Measurements from ENCODE around the gene CORIN. TPM values are rescaled to one million over a fixed set of nuclear protein-coding genes. Genes with fewer than 3 reads are reported as not detected.

The CORIN gene
- total and polyA plus RNA-seq, 2 of the 13 experiments (the other 11 are each of a cell fraction or from before 2014, with no cell fraction given): 0.84 to 1.2 TPM

DNA sequence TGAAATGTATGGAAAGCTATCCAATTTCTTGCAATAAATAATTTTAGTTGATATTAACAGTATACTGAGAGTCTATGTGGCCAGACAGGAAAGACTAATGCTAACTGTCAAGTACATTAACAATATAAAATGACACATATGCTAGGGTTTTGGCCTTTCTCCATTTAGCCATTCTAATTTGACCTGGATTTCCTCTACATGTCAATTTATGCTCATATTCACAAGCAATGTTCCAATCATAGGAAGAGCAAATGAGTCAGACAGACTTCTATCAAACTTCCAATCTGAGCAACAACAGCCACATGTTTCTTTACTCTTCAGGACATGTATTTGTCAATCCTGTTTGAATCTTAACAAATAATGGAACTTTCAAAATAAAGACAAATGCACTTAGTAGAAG lies 53.6 kb downstream of the CORIN start (continued):
- TF ChIP-seq, protein P1, sequence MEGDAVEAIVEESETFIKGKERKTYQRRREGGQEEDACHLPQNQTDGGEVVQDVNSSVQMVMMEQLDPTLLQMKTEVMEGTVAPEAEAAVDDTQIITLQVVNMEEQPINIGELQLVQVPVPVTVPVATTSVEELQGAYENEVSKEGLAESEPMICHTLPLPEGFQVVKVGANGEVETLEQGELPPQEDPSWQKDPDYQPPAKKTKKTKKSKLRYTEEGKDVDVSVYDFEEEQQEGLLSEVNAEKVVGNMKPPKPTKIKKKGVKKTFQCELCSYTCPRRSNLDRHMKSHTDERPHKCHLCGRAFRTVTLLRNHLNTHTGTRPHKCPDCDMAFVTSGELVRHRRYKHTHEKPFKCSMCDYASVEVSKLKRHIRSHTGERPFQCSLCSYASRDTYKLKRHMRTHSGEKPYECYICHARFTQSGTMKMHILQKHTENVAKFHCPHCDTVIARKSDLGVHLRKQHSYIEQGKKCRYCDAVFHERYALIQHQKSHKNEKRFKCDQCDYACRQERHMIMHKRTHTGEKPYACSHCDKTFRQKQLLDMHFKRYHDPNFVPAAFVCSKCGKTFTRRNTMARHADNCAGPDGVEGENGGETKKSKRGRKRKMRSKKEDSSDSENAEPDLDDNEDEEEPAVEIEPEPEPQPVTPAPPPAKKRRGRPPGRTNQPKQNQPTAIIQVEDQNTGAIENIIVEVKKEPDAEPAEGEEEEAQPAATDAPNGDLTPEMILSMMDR (CRISPR knock-in tag; IDR thresholded peaks at IDR 0.05): no peak

DNA sequence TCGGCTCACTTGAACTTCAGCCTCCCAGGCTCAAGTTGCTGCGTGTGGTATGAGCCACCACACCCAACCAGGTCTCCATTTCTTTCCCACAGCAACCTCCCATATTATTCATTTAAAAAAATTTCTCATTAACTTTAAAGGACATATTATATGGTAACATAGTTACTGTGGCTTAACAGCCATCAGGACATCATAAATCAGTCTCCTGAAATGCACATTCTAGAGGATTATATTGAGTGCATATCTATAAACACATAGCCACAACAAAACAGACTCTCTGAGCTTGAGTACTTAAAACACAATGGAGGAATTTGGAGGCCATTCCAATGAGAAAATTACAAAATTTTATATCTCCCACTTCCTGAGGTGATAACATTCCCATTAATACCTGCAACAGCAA lies 61.5 kb downstream of the CORIN start:
- Histone ChIP-seq H3K4me2 (ENCODE audit: low read depth, low read length) (no peak overlapping the region), H3K36me3 (replicated peaks in 1 of 2; ENCODE audit: control insufficient read depth in 1 of 2, insufficient read depth in 2 of 2, low read length in 2 of 2) (no peaks in the 10 kb centered on the region), H3K9ac (ENCODE audit: insufficient read depth, low read depth, low read length) (no peak overlapping the region), H3K9me3 (ENCODE audit: low read length) (no peaks in the 10 kb centered on the region), H3K27me3 (ENCODE audit: control insufficient read depth in 1 of 2, insufficient read depth in 2 of 2, low read length in 2 of 2) (no peaks in the 10 kb centered on the region), H3K27ac (ENCODE audit: extremely low read length, insufficient read depth, low read length) (no peak overlapping the region), H3K79me2 (ENCODE audit: insufficient read depth, low read length) (no peaks in the 10 kb centered on the region), H2AFZ (ENCODE audit: low read length) (no peak overlapping the region), H4K20me1 (ENCODE audit: insufficient read depth, low read length) (no peaks in the 10 kb centered on the region), H3K4me3 (replicated peaks in 1 of 3; ENCODE audit: insufficient read depth in 1 of 3, low read depth in 2 of 3, low read length in 3 of 3) (no peak overlapping the region), H3K4me1 (ENCODE audit: insufficient read depth, low read length) (no peaks in the 10 kb centered on the region)
- in situ Hi-C loops (cut with HindIII; ENCODE audit: extremely low pct_ligation_motif_present, low pct_unique_long_range_greater_than_20kb) (no loop called here), intact Hi-C loops (cut with micrococcal nuclease; ENCODE audit: unreplicated experiment) (no loop called here)
- ATAC-seq: no peak
- ChIA-PET POLR2A (no interaction called here), CTCF (ENCODE audit: low intra/inter-chr PET ratio, low total read pairs) (no interaction called here)
- WGBS (ENCODE audit: low lambda C conversion rate): 84% methylated on average over 2 of the region's 2 CpGs
- FAIRE-seq: no peak
- TF ChIP-seq SNRNP70 (IDR thresholded peaks at IDR 0.05; ENCODE audit: low read depth, low read length) (no peak), ZSCAN9 (CRISPR knock-in tag; IDR thresholded peaks at IDR 0.05; ENCODE audit: borderline replicate concordance) (no peak), NR3C1 (CRISPR knock-in tag; IDR thresholded peaks at IDR 0.05) (no peak), PPARG (CRISPR knock-in tag; conservative IDR thresholded peaks at IDR 0.05) (no peak), HES4 (CRISPR knock-in tag; IDR thresholded peaks at IDR 0.05; ENCODE audit: borderline replicate concordance) (no peak)
- TF ChIP-seq, protein P2, sequence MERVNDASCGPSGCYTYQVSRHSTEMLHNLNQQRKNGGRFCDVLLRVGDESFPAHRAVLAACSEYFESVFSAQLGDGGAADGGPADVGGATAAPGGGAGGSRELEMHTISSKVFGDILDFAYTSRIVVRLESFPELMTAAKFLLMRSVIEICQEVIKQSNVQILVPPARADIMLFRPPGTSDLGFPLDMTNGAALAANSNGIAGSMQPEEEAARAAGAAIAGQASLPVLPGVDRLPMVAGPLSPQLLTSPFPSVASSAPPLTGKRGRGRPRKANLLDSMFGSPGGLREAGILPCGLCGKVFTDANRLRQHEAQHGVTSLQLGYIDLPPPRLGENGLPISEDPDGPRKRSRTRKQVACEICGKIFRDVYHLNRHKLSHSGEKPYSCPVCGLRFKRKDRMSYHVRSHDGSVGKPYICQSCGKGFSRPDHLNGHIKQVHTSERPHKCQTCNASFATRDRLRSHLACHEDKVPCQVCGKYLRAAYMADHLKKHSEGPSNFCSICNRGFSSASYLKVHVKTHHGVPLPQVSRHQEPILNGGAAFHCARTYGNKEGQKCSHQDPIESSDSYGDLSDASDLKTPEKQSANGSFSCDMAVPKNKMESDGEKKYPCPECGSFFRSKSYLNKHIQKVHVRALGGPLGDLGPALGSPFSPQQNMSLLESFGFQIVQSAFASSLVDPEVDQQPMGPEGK (CRISPR knock-in tag; IDR thresholded peaks at IDR 0.05): no peak
- TF ChIP-seq, protein P3, sequence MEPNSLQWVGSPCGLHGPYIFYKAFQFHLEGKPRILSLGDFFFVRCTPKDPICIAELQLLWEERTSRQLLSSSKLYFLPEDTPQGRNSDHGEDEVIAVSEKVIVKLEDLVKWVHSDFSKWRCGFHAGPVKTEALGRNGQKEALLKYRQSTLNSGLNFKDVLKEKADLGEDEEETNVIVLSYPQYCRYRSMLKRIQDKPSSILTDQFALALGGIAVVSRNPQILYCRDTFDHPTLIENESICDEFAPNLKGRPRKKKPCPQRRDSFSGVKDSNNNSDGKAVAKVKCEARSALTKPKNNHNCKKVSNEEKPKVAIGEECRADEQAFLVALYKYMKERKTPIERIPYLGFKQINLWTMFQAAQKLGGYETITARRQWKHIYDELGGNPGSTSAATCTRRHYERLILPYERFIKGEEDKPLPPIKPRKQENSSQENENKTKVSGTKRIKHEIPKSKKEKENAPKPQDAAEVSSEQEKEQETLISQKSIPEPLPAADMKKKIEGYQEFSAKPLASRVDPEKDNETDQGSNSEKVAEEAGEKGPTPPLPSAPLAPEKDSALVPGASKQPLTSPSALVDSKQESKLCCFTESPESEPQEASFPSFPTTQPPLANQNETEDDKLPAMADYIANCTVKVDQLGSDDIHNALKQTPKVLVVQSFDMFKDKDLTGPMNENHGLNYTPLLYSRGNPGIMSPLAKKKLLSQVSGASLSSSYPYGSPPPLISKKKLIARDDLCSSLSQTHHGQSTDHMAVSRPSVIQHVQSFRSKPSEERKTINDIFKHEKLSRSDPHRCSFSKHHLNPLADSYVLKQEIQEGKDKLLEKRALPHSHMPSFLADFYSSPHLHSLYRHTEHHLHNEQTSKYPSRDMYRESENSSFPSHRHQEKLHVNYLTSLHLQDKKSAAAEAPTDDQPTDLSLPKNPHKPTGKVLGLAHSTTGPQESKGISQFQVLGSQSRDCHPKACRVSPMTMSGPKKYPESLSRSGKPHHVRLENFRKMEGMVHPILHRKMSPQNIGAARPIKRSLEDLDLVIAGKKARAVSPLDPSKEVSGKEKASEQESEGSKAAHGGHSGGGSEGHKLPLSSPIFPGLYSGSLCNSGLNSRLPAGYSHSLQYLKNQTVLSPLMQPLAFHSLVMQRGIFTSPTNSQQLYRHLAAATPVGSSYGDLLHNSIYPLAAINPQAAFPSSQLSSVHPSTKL (CRISPR knock-in tag; IDR thresholded peaks at IDR 0.05): no peak
- no peak for DNase-seq (ENCODE audit: low spot score)
- no TSS peak for BruUV-seq (replicated peaks)

Data from HepG2 (cell line).